Cortex of kidney (tissue), 1 donor: Measurements from ENCODE around the gene INHBC.
"Not testable (repeated sequence)": the region's sequence is repeated elsewhere in the genome, so short reads cannot be mapped to it uniquely, and the experiment has no call there.

Experiments used
- DNase-seq: peaks from one replicate; lab custom pipeline; 2025; lab: John Stamatoyannopoulos, UW

Gene INHBC

DNA sequence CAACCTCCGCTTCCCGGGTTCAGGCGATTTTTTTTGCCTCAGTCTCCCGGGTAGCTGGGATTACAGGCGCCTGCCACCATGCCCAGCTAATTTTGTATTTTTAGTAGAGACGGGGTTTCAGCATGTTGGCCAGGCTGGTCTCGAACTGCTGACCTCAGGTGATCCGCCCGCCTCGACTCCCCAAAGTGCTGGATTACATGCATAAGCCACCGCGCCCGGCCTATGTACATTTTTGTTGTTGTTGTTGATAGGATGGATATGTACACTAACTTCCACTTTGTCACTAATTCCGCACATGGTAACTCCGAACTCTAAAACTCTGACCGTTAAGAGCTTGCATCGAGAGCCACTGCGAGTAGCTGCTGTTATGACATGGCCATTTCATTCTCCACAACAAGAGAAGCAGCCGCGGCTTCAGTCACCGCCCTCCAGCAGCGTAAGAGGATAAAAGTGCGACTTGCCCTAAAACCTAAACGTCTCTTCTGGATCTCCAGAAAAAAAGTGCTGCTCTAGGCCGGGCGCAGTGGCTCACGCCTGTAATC lies 52.5 kb downstream of the INHBC start:
- DNase-seq = no peak

GRCh38 chr12:57487597-57488401 lies 53.2 kb downstream of the INHBC start, which contains the start of gene MARS1:
Gene MARS1, plus strand, starts transcription at chr12:57488068. Its CDS starts 23 bp downstream, at chr12:57488091.
- no peak for DNase-seq

- DNase-seq = no peak
These were observed 54.0 kb downstream of the INHBC start for GRCh38 chr12:57488402-57489156.

DNA sequence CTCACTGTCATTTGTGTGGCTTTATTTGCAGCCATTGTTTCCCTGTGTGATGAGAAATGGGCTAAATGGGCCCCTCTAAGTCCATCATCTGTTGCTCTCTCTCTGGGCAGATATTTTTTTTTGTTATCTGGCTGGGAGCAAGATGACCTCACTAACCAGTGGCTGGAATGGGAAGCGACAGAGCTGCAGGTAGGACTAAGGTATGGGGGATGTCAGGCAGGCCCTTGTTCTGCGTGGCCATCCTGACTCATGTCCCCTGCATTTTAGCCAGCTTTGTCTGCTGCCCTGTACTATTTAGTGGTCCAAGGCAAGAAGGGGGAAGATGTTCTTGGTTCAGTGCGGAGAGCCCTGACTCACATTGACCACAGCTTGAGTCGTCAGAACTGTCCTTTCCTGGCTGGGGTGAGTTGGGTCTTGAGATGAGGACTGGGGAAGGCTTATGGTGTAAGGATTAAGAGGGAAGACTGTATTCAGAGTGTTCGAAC lies 54.6 kb downstream of the INHBC start:
- no peak for DNase-seq

- DNase-seq = no peak
These were observed 55.5 kb downstream of the INHBC start for GRCh38 chr12:57490126-57490525.

DNA sequence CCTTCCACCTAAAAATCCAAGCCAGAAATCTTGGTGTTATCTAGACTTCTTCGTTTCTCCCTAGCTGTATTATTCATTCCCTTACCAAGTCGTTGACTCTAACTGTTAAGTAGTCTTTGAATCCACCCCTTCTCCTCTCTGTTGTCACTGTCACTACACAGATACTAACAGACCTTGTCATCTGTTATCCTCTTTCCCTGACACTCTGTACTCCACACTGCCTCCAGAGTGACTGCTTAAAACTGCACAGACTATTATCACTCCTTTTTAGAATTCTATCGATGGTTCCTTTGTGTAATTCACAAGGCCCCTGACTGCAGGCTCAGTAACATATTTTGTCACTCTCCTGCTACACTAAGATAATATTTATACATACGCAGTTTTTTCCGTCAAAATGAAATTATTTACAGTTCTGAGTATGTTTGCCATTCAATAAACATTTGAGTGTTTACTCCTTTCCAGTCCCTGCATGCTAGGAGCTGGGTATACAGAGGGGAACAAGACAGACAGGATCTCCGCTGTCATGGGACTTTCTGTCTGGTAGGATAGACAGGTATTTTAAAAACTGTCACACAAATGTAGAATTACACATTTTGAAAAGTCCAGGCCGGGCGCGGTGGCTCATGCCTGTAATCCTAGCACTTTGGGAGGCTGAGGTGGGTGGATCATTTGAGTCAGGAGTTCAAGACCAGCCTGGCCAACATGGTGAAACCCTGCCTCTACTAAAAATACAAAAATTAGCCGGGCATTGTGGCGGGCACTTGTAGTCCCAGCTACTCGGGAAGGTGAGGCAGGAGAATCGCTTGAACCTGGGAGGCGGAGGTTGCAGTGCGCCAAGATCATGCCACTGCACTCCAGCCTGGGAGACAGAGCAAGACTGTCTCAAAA lies 57.1 kb downstream of the INHBC start:
- DNase-seq = no peak

- DNase-seq = not testable (repeated sequence)
These were observed 60.6 kb downstream of the INHBC start for GRCh38 chr12:57495051-57495701.

DNA sequence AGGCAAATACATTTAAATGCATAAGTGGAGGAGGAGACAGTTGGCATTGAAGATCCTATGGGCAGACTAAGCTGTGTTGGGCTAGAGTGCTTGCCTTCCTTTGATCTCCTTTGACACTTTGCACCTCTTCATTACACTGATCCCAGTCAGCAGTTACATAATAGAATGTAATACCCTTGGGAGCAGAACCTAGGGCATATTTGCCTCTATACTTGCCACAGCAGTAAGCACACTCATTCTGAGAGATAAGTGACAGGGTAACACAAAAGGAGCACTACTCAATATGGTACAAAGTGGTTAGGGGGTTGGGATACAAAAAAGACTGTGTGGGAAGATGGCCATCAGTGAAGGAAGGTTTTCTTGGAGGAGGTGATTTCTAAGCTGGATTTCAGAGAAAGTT lies 62.2 kb downstream of the INHBC start:
- no peak for DNase-seq

DNA sequence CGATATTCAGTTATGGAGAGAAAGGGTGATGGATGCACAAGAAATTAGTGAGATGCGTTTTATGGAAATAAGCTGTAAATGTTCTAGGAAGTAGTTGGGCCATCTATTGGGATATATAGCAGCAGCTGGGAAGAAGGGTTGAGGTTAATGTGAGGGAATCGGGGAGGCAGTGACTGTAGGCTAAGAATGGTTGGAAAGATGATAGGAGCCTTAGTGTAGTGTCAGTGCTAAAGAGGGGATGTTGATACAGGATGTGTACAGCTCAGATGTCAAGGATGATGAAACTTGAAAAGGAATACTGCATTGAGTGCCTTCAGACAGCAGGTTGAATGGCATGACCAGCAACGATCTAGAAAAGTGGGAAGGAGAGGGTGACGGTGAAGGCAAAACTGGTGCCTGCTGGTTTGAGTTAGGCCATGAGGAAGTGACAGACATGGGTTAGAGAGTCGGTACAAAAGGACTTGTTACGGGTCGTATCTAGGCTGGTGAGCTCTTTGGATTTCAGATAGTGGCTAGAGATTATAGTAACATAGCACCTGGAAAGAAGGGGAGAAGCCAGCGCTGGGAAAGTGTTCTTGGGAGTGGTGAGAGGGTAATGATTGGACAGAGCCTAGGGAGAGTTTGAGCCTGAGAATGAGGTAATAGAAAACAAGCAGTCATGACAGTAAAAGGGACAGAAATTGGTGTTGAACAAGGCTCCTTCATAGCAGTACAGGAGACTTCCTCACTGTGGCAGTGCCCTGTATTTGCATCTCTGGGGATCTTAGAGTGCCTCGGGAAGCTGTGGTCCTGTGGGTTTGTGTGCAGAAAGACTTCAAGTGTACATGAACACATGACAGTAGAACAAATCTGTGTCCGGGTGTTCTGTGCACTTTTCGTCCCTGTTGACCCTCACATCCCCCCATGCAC lies 62.9 kb downstream of the INHBC start:
- no peak for DNase-seq

- no peak for DNase-seq
These were observed 63.5 kb downstream of the INHBC start for GRCh38 chr12:57498132-57498502.

DNA sequence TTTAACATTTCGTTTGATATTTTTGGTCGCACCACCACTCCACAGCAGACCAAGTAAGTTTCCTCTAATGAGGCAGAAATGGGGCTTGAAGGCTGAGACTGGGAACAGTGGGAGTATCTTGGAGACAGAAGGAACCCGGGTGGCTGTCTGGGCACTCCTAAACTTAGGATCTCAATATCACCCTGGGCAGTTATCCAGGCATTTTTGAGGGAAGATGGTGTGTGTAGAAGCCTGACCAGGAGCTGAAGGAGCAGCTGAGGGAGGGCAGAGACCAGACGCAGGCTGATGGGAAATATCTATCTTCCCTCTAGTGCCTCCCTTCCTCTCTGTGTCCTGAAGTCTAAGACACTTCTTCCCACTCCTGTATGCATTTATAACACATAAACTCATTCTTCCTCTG lies 64.0 kb downstream of the INHBC start:
- no peak for DNase-seq

DNA sequence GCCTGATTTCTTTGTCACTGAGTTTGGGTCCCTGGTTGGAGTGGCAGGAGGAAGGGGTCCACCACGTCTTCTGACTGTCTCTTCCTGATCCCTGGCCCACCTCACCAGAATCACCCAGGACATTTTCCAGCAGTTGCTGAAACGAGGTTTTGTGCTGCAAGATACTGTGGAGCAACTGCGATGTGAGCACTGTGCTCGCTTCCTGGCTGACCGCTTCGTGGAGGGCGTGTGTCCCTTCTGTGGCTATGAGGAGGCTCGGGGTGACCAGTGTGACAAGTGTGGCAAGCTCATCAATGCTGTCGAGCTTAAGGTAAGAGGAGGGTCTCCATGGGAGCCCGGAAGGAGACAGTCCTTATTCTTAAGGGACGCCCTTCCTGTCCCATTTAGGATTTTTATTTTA lies 65.6 kb downstream of the INHBC start:
- no peak for DNase-seq
